SH-SY5Y (cell line): ENCODE data around the gene MRAS.

Source experiments
- GATA2 ChIP-seq: IDR thresholded peaks from 2 replicates; pipeline ENCODE4 v1.6.1; 2011; ENCODE audit warnings: mild to moderate bottlenecking, low read depth, low read length
- GATA3 ChIP-seq: IDR thresholded peaks from 2 replicates; pipeline ENCODE4 v1.6.1; 2011; ENCODE audit warnings: low read depth, mild to moderate bottlenecking, low read length, moderate library complexity

GRCh38 chr3:138445654-138446053, 97.3 kb downstream of the MRAS start:
- no peak for TF ChIP-seq GATA2
- TF ChIP-seq GATA3, result no peak
